Panc1 (cell line): ENCODE measurements around the gene DUS1L.

Experiments
- CTCF ChIP-seq: fragments of 450-650 bp; IDR thresholded peaks from 2 replicates; pipeline ENCODE4 v1.5.1; 2017; ENCODE audit warnings: mild to moderate bottlenecking
- POLR2AphosphoS5 ChIP-seq: IDR thresholded peaks from 2 replicates; pipeline ENCODE4 v1.6.1; 2012; ENCODE audit warnings: mild to moderate bottlenecking, low read depth, low read length, moderate library complexity
- SIN3A ChIP-seq: IDR thresholded peaks from 2 replicates; pipeline ENCODE4 v1.6.1; 2012; ENCODE audit warnings: low read depth, mild to moderate bottlenecking, low read length, moderate library complexity, borderline replicate concordance; ENCODE audit not compliant: insufficient read depth
- TCF7L2 ChIP-seq: IDR thresholded peaks from 2 replicates; pipeline ENCODE4 v1.6.1; 2011; ENCODE audit warnings: mild to moderate bottlenecking, low read depth, low read length, inconsistent platforms
- TF ChIP-seq, protein P1 (sequence below), 2 experiments: IDR thresholded peaks; 2 replicates each; pipeline ENCODE4 v1.6.1; 2011 to 2012; ENCODE audit warnings: low read depth in 2 of 2, control low read depth in 1 of 2, low read length in 1 of 2, mild to moderate bottlenecking in 1 of 2, moderate library complexity in 1 of 2; ENCODE audit not compliant: insufficient read depth in 1 of 2

GRCh38 chr17:82034371-82035011, 31.1 kb downstream of the DUS1L start:
- TF ChIP-seq CTCF: no peak
- no peak for TF ChIP-seq POLR2AphosphoS5
- TF ChIP-seq SIN3A: no peak
- TF ChIP-seq TCF7L2: no peak
- TF ChIP-seq, protein P1, sequence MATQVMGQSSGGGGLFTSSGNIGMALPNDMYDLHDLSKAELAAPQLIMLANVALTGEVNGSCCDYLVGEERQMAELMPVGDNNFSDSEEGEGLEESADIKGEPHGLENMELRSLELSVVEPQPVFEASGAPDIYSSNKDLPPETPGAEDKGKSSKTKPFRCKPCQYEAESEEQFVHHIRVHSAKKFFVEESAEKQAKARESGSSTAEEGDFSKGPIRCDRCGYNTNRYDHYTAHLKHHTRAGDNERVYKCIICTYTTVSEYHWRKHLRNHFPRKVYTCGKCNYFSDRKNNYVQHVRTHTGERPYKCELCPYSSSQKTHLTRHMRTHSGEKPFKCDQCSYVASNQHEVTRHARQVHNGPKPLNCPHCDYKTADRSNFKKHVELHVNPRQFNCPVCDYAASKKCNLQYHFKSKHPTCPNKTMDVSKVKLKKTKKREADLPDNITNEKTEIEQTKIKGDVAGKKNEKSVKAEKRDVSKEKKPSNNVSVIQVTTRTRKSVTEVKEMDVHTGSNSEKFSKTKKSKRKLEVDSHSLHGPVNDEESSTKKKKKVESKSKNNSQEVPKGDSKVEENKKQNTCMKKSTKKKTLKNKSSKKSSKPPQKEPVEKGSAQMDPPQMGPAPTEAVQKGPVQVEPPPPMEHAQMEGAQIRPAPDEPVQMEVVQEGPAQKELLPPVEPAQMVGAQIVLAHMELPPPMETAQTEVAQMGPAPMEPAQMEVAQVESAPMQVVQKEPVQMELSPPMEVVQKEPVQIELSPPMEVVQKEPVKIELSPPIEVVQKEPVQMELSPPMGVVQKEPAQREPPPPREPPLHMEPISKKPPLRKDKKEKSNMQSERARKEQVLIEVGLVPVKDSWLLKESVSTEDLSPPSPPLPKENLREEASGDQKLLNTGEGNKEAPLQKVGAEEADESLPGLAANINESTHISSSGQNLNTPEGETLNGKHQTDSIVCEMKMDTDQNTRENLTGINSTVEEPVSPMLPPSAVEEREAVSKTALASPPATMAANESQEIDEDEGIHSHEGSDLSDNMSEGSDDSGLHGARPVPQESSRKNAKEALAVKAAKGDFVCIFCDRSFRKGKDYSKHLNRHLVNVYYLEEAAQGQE (IDR thresholded peaks at IDR 0.05; ENCODE audit: insufficient read depth in 1 of 2, low read depth in 2 of 2, low read length in 1 of 2): no peak
